ENCODE data around the gene STX8.

The STX8 gene

DNA sequence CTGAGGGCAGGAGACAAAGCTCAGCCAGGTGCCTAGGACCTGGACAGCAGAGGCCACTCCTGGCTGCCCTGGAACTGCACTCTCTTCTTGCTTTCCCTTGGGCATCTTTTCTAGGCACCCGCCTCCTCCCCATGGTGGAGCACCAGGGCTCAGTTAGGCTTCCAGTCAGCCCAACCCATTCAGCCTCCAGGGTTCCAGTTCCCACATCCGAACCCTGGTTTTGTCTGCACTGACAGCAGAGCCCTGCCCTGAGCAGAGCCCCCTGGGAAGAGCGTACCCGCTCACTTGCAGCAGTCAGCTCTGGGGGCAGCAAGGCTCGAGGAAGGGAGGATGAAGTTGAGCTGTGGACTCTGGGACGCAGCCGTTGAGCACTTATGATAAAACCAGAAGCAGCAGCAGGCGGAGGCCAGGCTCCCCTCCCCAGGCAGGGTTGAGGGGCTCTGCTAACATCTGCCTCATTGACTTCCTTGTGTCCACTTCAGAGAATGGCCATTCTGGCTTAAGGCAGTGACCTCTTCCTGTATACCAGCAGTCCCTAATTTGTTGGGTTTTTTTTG, 341.2 kb downstream of the STX8 start:
- no peak for DNase-seq

DNA sequence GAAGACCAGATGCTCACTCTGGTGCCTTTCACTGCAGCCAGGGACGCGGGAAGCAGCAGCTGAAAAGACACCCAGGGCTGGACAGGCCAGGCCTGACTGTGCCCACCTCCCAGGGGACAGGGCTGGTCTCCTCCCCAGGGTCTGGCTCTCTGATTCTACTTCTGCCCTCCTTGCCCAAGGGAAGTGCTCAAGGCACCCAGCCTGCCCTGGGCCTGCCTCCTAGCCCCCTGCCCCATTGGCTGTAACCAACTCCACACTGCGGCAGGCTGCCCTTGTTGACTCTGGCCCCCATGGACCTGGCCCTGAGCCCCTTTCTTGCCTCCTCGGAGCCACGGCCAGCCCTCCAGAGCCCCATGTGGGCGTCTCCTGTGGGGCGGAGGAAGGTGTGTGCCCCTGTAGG, 341.9 kb downstream of the STX8 start:
- no peak for DNase-seq

DNA sequence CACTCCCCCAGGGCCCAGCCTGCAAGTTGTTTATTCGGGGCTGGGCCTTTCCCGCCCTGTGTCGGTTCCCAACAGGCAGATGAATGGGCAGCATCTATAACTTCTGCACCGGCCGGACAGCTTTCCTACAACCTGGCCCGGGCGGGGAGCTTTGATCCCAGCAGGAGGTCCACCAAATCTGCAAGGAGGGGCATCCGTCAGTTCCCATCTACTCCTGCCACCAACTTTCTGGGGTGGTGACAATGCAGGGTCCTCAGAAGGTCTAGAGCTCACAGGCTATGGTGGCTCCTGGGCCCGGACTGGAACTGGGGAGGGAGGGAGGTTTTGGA, 342.4 kb downstream of the STX8 start:
- no peak for DNase-seq

DNA sequence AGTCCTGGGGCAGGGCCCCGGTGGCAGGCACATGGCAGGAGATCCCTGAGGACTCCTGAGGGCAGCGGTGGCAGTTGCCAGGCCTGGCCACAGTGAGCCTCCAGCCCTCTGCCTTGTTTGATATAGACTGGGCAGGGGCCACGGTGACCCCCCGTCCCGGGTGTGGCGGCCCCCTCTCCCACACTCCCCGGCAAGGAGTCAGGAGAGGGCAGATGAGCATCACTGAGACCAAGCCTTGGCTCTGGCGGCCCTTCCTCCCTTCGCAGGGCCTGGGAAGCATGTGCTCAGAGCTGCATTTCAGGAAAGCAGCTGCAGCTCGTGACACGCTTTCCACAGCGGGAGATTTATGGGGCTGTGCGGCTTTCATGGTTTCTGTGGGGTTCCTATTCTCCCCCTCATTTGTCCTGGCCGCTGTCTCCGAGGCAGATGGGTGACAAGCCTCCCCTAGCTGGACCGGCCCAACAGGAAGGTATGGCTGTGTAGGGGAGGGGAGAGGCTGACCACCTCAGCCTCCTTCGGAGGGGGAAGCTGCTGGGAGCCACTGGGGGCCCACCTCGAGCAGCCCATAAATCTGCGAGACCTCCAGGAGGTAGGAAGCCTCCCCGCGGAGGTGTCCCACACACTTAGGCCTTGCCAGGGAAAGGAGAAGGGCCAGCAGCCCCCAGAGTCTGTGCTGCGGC, 342.9 kb downstream of the STX8 start:
- DNase-seq = no peak

DNA sequence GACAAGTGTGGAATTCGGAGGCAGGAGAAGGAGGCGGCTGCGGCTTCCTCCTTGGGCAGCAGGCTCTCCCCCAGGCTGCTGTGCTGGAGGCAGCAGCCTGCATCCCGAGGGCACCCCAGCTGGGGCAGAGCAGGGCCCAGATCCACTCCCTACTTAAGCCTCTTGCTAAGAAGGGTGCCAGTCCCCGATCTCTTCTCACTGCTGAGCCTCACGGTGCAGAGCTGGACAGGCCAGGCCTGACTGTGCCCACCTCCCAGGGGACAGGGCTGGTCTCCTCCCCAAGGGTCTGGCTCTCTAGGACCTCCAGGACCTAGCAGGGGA, 343.5 kb downstream of the STX8 start:
- no peak for DNase-seq

DNA sequence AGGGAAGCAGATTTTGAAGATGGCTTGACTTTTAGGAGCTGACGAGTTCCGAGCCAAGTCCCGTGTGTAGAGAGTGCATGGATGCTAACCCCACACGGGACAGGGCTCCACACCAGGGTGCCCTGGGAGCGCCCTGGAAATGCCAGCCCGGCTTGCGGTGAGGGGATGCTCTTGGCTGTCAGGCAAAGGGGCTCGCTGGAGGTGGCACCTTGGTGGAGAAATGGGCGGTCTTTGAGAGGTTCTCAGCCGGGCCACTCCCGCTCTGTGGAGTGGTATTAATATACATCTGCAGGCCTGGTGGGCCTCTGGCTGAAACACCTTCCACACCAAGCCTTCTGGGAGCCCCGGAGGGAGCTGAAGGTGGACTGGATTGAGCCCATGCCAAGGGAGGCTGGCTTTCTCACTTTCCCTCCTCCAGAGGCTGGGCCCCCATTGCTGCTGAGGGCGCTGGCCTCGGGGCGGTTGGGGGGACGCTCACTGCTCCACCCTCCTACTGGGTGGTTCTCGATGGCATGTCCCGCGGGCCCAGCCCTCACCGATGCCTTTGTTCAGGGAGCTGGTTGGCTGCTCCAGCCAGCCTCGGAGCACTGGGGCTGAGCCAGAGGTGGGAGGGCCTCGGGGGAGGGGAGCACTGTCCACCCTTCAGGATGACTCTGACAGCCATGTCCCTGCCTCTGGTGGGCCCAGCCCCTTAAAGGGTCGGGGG, 344.0 kb downstream of the STX8 start:
- DNase-seq = no peak

DNA sequence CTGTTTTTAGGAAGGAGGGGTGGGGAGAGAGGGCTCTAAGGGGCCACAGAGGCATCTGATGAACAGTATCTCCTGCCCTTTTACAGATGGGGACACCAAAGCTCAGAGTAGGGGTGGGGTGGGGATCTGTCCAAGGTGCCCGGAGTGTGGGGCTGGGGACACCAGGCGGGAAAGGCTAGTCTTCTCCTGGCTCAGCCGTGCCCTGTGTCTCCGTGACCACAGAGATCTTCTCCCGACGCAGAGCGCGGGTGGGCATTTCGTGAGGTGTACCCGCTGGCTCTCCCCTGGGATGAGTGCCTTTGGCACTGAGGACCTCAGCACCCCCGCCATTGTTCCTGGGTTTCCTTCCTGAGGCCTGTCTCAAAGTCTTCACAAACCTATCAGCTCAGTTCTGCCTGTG, 344.8 kb downstream of the STX8 start:
- DNase-seq = no peak

DNA sequence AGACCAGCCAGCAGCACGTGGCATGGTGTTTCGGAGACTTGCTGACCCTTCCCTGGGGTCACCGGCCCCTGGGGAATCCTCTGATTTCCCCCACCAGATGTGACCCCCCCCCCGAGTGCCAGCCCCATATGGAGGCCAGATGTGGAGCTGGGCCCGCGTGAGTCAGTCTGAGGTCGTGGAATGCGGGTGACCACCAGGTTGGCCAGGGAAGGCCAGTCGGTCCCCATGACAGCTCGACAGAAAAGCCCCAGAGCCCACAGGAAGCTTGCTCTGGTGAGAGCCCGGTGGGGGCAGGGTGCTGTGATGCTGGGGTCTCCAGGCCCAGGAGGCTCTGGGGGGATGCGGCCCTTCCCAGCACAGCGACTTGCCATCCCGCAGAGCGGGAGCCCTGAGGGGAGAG, 345.3 kb downstream of the STX8 start:
- no peak for DNase-seq

DNA sequence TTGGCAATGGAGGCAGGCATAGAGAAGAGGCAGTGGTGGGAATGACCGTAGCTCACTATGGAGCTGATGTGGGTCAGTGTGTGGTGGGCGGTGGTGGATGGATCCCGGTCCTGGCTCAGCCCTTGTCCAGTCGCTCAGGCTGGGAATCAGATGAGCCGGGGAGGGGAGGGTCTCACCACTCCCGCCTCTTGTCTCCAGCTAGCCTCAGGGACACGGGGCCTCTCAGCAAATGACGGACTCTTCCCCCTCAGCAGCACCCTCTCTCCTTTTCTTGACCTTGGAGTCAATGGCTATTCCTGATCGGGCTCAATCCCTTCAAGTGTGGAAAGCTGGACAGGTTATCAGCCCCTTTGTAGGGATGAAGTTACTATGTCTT, 345.8 kb downstream of the STX8 start:
- DNase-seq = no peak

DNA sequence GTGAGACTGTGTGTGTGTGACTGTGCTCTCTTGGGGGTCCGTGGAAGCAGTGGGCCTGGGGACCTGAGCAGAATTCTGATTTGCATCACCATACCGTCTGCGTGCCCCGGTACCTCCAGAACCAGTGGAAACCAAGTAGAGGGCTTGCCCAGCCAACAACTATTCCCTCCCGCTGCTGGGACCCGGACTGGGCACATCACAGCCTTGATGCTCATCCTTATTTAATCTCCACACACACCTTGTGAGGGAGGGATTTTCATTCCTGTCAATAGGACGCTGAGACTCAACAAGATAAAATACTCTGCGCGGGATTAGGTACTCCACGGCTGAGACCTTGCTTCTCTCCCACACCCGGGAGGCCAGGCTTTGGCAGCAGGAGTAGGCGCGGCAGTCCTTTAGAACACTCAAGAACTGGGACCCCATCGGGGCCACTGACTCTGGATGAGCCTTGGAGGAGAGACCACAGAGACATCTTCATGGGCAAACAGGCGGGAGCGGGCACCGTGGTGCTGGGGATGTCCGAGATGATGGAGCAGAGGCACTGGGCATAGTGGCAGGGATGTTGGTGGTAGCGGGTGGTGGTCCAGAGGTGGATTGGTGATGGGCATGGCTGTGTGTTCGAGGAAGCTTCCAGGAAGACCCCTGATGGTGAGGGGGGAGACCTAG, 346.3 kb downstream of the STX8 start:
- DNase-seq = no peak

DNA sequence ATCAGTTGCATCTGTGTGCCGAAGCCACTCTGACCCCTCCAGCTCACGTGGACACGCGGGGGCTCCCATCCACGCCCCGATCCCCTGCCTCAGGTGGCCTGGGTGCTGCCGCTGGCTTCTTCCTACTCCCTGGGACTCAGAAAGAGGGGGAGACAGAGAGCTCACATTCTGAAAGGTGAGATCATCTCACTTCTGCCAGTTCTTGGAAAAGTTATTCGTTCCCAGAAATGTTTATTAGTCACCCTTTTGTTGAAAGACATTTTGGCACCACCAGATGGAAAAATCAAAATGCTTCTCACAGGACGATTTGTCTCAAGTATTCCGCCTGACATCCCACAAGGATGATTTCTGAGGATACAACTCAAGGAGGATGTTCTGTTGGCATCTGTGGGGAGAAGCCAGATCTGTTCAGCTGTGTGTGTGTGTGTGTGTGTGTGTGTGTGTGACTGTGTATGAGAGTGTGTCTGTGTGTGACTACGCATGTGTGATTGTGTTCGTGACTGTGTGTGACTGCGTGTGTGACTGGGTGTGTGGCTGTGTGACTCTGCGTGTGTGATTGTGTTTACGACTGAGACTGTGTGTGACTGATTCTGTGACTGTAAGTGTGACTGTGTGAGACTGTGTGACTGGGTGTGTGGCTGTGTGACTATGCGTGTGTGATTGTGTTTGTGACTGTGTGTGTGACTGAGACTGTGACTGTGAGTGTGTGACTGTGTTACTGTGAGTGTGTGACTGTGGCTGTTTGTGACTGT, 347.0 kb downstream of the STX8 start:
- DNase-seq = no peak

DNA sequence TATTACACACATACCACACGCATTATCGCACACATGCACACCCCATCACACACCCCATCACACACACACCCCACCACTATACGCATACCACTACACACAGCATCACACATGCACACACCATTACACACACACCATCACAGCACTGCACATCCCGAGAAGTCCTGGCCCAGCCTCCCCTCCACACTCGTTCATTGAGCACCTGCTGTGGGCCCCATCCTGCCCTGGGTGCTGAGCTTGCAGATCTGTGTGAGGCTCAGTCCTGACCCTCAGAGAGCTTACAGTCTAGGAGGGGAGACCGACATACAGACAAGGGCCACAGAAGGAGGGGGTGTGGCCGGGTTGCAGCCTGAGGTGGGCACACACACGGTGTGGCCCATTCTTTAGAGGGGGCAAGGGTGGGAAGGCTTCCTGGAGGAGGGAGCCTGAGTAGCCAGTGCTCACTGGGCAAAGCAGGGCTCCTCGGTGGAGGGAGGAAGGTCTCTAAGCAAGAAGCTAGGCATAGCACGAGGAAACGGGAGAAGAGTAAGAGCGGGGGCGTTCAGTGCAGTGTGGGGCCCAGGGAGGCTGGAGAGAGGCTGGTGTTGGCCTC, 347.7 kb downstream of the STX8 start:
- DNase-seq = no peak

DNA sequence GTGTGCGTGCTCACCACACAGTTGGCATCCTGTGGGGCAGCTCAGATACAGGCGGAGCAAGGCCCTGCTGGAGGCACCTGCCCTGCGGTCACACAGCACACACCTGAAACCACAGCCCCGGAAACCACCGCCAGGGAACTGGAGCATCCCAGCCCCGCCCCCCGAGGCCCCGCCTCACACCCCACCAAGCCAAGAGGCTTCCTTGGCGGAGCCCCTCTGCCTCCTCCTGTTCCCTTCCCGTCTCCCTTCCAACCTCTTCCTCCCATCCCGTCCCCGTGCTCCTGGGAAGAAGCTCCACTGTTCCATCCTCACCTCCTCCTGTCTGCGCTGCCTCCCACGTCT, 348.9 kb downstream of the STX8 start:
- no peak for DNase-seq

DNA sequence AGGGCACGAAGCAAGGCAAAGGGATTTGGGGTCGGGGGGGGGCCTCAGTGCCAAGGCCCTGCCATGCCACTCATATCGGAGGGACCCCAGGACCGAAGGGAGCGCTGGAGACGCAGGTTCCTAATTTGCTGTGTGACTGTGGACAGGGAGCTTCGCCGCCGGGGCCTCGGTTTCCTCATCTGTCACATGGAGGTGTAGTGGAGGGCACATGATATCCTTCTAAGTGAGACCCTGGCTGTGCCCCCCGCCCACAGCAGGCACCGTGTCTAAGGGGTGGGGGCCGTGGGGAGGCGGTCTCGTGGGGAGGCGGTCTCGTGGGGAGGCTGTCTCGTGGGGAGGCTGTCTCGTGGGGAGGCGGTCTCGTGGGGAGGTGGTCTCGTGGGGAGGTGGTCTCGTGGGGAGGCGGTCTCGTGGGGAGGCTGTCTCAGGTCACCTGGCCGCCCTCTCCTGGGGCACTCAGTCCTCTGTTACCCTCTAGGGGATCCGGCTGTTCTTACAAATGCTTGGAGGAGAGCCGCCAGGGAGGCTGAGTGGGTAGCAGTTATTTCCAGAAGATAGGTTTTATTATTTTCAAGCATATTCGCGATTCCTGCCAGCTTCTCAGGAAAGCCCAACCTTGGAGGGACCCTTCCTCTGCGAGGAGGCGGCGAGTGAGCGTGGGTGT, 349.4 kb downstream of the STX8 start:
- DNase-seq = no peak

DNA sequence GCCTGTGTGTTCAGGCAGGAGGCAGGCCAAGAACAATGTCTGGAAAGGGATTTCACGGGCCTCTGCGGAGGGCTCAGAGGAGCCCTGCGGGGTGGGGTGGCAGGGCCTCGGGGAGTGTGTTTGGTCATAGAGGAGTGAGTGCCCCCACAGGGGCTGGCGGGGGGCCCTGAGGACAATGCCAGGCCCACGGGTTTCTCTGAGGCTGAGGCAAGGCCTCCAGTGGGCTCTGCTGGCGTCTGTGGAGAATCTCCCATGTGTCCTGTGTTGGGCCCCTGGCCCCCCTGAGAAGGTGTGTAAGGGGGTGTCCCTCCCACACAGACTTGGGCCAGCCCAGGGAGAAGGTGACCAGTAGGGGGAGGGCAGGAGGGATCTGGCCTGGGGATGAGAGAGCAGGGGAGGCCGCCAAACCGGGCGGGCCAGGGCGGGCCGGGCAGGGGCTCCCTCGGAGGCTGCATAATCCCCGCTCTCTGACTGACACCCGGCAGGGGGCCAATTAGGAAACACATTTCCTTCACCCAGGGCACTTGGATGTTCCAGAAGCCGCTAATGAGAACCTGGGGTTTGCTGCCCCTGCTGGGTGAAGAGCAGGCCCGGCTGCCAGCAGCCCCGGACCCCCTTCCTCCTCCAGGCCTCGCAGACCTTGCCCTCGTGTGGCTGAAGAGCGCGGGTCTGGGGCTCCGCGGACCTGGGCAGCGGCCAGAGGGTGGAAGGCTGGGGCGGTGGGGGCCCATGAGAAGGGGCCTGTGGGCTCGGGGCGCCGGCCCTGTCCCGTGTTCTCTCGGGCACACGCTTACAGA, 350.1 kb downstream of the STX8 start:
- DNase-seq = no peak

DNA sequence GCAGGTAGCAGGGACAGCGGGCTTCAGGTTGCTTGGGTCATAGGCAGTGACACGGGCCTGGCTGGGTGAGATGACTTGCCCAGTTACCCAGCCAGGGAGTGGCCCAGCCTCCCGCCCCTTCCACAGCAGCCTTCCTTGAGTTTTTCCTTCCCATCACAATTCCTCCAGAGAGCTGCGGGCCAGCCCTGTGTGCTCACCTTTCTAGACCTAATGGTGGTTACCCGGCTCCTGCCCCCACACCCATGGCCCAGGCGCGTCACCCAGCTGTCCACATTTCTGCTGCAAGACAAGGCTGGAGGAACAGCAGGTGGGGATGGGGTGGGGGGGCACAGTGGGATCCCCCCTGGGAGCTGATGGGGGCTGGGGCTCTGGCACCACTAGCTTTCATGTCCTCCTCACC, 351.1 kb downstream of the STX8 start:
- no peak for DNase-seq

DNA sequence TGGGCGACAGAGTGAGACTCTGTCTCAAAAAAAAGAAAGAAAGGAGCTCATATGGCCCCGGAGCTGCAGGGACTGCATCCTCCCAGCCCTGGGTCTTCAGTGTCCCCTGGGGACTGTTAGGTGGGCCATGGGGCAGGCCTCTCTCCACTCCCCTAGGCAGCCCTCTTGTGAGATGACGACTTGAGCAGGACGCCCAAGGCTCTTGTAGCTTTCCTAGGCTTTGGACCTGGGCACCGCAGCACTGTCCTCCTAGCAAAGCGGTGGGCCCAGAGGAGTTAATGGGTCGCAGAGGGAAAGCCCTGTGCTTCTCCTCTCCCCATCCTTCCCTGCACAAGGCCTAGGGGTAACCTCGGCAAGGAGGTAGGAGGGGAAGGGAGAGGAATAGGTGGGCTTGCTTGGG, 352.1 kb downstream of the STX8 start:
- DNase-seq = no peak

DNA sequence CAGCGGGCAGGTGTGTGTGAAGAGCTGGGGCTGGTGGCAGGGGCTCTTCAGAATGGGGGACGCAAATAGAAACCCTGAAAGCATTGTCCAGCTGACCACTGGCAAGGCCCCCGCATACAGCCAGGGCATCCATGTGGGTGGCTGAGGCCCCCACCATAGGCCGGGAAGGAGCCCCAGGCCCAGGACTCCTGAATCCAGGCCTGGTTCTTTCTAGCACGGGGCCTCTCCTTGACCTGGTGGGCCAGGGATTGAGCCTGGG, 353.8 kb downstream of the STX8 start:
- no peak for DNase-seq

DNA sequence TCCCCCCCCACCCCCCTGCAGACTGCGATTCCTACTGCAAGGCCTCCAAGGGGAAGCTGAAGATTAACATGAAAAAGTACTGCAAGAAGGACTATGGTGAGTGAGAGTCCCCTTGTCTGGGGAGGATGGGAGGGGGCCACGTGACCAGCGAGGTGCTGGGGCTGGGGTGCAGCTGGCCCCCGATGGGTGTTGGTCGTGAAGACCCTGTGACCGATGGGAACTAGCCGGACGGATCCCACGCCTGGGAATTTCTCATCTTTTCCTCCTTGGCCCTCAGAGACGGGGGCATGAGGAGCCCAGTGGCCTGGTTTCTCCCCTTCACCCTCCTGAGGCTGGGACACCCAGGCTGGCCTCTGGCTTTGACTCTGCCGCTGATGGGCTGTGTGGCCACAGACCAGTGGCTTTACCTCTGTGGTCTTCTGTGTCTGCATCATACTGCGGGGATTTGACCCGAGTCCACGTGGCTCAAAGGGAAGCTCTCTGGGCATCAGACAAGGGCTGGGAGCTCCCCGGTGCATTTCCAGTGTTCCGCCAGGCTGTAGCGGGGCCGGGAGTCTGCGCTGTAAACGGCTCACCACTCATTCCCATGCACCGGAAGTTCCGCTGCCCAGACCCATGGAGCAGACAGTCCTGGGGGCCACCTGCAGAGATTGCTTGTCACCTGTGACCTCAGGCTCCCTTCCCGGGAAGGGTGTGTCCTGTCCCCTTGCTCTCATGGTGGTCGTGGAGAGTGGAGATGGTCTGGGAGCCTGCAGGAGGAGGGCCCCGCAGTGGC, 354.3 kb downstream of the STX8 start:
- DNase-seq = no peak

DNA sequence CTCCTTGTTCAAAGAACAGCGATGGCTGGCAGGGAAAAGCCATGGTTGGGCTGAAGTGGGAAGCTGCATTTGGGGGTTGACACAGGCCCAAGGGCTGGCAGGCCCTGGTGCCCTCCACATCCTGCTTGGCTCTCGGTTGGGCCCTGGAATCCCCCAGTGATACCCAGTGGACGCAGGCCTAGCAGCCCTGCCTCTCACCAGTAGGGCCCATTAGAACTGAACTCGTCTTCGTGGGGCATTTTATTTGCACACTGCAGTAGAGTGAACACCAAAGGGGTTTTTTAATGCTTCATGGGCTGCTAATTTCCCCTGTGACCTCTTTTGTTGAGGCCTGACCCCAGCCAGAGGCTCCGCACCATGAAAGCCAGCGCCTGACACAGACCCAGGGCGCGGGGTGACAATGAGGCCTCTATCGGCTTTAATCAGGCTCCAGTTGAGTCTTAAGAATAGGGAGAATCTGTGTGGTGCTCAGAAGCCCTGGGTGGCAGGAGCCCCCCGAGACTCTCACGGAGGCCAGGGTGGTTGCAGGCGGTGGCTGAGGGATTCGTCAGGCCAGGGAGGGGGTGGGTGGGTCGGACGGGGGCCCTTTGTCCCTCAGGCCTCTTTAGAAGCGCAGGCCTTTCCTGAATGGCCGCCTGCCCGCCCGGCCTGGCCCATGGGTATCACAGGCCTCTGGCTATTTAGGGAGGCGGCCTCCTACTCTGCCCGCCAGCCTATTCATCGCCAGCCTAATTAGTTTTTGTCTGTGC, 355.0 kb downstream of the STX8 start:
- no peak for DNase-seq

Measured in NCI-H510A treated with DMSO at 0.1 percent for 48 hours (cell line).